Measurements from ENCODE around the gene PHRF1.

- TF ChIP-seq CTCF (IDR thresholded peaks at IDR 0.05) (no peak), POLR2AphosphoS5 (IDR thresholded peaks at IDR 0.05; ENCODE audit: low read depth, low read length) (no peak), PBX3 (IDR thresholded peaks at IDR 0.05) (no peak), ZBTB33 (IDR thresholded peaks at IDR 0.05; ENCODE audit: borderline replicate concordance, low read depth) (no peak)
These were observed 46.4 kb upstream of the PHRF1 start for GRCh38 chr11:529728-530411.
